SK-MEL-5 (cell line): ENCODE measurements around the gene SRSF1. TPM values are rescaled to one million over a fixed set of nuclear protein-coding genes. Genes with fewer than 3 reads are reported as not detected.
A peak's percentile ranks its signal among the peaks of the same experiment; 100 is the strongest.
"Not testable (repeated sequence)": the region's sequence is repeated elsewhere in the genome, so short reads cannot be mapped to it uniquely, and the experiment has no call there.

Experiments used
- DNase-seq: peaks from one replicate; pipeline ENCODE4 v3.0.0-alpha.2; 2016; ENCODE audit warnings: low read depth, low spot score
- in situ Hi-C: cut with HindIII; loops from 2 replicates; pipeline ENCODE4 v1.10.0; 2016; ENCODE audit warnings: low sequenced_read_pairs, high pct_unique_total_duplicates, low pct_unique_long_range_greater_than_20kb
- polyA plus RNA-seq, 2 experiments: library from polyadenylated mRNA; depleted of rRNA; stranded (reverse); fragments of >200 nt; gene quantifications; 2 replicates each; pipeline ENCODE4 v1.2.3, GENCODE V29; 2015
- total RNA-seq: library from RNA; depleted of rRNA; stranded (reverse); fragments of >200 nt; shearing (Covaris generic); gene quantifications from 2 replicates; pipeline ENCODE4 v1.2.3, GENCODE V29; 2014; rRNA removed

SRSF1 gene
- total RNA-seq = 275 and 277 TPM in 2 replicates
- polyA plus RNA-seq (2015; cell fraction: cytosol; rRNA removed) = 148 and 184 TPM in 2 replicates
- 633 and 787 TPM in 2 replicates for polyA plus RNA-seq (2015; cell fraction: nucleus; rRNA removed)

- in situ Hi-C loops = no loop called here
- DNase-seq = peak; percentile 99
Observed at GRCh38 chr17:58006924-58007780, at the start of gene SRSF1. SRSF1 (minus strand) TSS chr17:58007246; CDS start chr17:58007137, 109 bp downstream.

- in situ Hi-C loops = no loop called here
- no peak for DNase-seq
Observed at GRCh38 chr17:58056476-58056875, 49.4 kb upstream of the SRSF1 start.

- in situ Hi-C loops = no loop called here
- no peak for DNase-seq
Observed at GRCh38 chr17:58054641-58055040, 47.6 kb upstream of the SRSF1 start.

- DNase-seq = peak; percentile 76
- in situ Hi-C loops = no loop called here
Observed at GRCh38 chr17:58052945-58053715, 46.1 kb upstream of the SRSF1 start.

GRCh38 chr17:58052407-58052806, 45.4 kb upstream of the SRSF1 start:
- DNase-seq = peak; percentile 19
- in situ Hi-C loops = no loop called here

- in situ Hi-C loops = no loop called here
Observed at GRCh38 chr17:58051468-58051867, 44.4 kb upstream of the SRSF1 start.

GRCh38 chr17:58050966-58051365, 43.9 kb upstream of the SRSF1 start:
- DNase-seq = no peak
- in situ Hi-C loops = no loop called here

More at GRCh38 chr17:58051468-58051867, 44.4 kb upstream of the SRSF1 start:
- DNase-seq = no peak

- no peak for DNase-seq
- in situ Hi-C loops = no loop called here
Observed at GRCh38 chr17:58049533-58049932, 42.5 kb upstream of the SRSF1 start.

GRCh38 chr17:58047376-58048150, 40.5 kb upstream of the SRSF1 start:
- no peak for DNase-seq
- in situ Hi-C loops = no loop called here

GRCh38 chr17:58046239-58047094, 39.4 kb upstream of the SRSF1 start:
- in situ Hi-C loops = no loop called here
- DNase-seq = no peak

- DNase-seq, in situ Hi-C loops: not testable (repeated sequence)
Observed at GRCh38 chr17:58044256-58044655, 37.2 kb upstream of the SRSF1 start.

GRCh38 chr17:58043221-58044181, 36.5 kb upstream of the SRSF1 start:
- in situ Hi-C loops = no loop called here
- DNase-seq = no peak

- in situ Hi-C loops = no loop called here
- no peak for DNase-seq
Observed at GRCh38 chr17:58041161-58041560, 34.1 kb upstream of the SRSF1 start.

GRCh38 chr17:58040386-58040785, 33.3 kb upstream of the SRSF1 start:
- DNase-seq = no peak
- in situ Hi-C loops = no loop called here

GRCh38 chr17:58039975-58040374, 32.9 kb upstream of the SRSF1 start:
- in situ Hi-C loops = no loop called here
- no peak for DNase-seq
